HL-60/S4 treated with phorbol 12-myristate 13-acetate at 8.2 ng/mL for 4 days and 3 days (cell line): ENCODE data around the gene RARRES2.

Experiments
- in situ Hi-C: fragments of 300-500 bp; cut with MboI; formaldehyde crosslinking; loops from 2 replicates; pipeline ENCODE4 v1.15.0; 2022; ENCODE audit warnings: low sequenced_read_pairs

RARRES2 gene

GRCh38 chr7:150377196-150377595, 35.8 kb upstream of the RARRES2 start:
- in situ Hi-C loops: no loop called here

- in situ Hi-C loops: no loop called here
Observed at GRCh38 chr7:150376560-150376959, 35.1 kb upstream of the RARRES2 start.

- in situ Hi-C loops: no loop called here
Observed at GRCh38 chr7:150375662-150376521, 34.5 kb upstream of the RARRES2 start.

DNA sequence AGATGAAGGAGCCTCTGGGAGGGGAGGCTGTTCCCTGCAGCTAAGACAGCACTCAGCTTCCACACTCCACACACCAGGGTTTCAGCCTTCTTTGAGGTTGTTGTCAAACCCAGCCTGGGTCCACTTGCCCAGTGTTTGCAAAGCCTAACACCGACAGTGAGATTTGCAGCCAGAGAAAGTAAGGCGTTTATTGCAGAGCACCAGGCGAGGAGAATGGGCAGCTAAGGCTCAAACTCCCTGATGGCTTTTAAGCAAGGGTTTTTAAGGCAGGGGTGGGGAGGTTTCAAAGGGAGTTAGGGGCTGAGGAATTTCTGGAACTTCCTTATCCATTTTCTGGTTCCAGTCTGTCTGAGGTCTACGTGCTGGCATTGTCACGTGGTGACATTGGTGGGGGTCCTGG, 33.0 kb upstream of the RARRES2 start:
- in situ Hi-C loops: no loop called here

DNA sequence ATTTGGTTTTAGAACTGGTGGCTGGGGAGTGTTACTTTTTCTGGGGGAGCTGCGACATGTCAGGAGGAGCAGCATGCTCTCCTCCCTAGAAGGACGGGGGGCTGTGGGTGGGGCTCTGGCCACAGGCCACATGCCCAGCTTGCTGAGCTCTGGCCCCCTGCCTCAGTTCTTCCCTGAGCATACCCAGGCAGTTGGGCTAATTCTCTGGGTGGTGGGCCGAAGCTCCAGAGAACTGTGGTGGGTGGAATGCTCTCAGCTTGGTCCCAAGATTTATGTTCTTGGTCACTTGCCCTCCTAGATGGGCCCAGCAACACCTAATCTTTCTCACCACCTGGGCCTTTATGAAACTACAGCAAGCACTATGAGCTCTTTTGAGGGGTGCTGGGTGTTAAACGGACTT, 32.6 kb upstream of the RARRES2 start:
- in situ Hi-C loops: no loop called here

DNA sequence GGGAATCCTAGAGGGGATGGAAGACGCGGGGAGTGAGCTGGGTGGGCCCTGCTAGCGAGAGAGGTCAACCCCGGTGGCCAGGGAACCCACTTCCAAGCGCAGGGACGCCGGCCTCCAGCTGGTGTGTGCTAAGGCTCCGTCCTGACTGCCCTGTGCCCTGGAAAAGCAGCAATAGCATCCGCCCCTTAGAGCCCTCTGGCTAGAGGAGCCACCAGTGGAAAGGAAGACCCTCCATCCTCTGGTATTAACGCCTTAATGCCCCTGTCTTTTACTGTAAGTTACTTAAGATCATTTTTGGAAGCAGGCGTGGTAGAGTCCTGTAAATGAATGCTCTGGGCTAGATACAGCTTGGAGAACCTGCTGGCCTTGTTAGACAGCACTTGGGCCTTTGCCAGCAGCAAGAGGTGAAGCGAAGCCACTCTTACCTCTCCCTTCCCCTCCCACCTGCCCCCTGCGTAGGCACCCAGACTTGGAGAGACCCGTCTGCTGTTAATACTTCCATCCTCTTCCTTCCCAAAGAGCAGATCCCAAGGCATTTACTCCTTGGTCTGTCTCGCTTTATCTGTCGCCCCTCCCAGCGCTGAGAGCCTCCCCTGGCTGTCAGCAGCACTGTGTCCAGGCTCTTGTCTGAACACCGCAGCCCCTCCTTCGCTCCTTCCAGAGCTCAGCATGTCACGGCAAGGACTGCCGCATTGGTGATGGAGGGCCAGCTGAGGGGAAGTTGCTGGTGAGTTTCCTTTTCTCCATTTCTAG, 31.8 kb upstream of the RARRES2 start:
- in situ Hi-C loops: no loop called here

GRCh38 chr7:150372271-150373048, 31.0 kb upstream of the RARRES2 start:
- in situ Hi-C loops: no loop called here

DNA sequence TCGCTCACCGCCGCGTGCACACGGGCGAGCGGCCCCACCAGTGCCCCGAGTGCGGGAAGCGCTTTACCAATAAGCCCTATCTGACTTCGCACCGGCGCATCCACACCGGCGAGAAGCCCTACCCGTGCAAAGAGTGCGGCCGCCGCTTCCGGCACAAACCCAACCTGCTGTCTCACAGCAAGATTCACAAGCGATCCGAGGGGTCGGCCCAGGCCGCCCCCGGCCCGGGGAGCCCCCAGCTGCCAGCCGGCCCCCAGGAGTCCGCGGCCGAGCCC, 30.5 kb upstream of the RARRES2 start:
- in situ Hi-C loops: no loop called here

GRCh38 chr7:150371131-150371995, 29.9 kb upstream of the RARRES2 start:
- in situ Hi-C loops: no loop called here

- in situ Hi-C loops: no loop called here
Observed at GRCh38 chr7:150370612-150371071, 29.2 kb upstream of the RARRES2 start.

GRCh38 chr7:150369748-150370501, 28.5 kb upstream of the RARRES2 start:
- in situ Hi-C loops: no loop called here

- in situ Hi-C loops: no loop called here
Observed at GRCh38 chr7:150368884-150369747, 27.7 kb upstream of the RARRES2 start.

- in situ Hi-C loops: no loop called here
Observed at GRCh38 chr7:150368096-150368883, 26.9 kb upstream of the RARRES2 start, which contains the start of gene REPIN1. TSS of gene REPIN1 (plus strand) at chr7:150368822. CDS start at chr7:150369712, 890 bp downstream.

DNA sequence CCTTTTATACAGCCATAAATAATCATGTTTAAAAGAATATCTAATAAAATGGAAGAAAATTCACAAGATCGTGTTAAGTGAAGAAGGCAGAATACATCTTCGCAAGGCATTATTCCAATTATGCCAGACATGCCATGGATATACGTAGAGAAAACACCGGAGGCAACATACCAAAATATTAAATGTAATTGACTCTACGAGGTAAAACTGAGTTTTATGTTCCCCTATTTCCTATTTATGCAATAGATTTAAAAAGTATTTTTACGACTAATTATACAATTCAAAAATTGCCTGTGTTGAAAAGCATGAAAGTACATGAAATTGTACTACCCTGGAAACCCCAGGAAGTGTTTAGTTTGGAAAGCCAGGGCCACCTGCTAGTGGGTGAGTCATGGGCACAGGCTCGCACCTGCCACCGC, 26.3 kb upstream of the RARRES2 start:
- in situ Hi-C loops: no loop called here

- in situ Hi-C loops: no loop called here
Observed at GRCh38 chr7:150365673-150366398, 24.4 kb upstream of the RARRES2 start.

- in situ Hi-C loops: no loop called here
Observed at GRCh38 chr7:150365194-150365593, 23.8 kb upstream of the RARRES2 start.

GRCh38 chr7:150363872-150364271, 22.4 kb upstream of the RARRES2 start:
- in situ Hi-C loops: no loop called here
